Vagina (tissue), 2 donors: ENCODE data around the gene GKN1. TPM values are rescaled to one million over a fixed set of nuclear protein-coding genes. Genes with fewer than 3 reads are reported as not detected.

Source experiments
- DNase-seq, 2 donors: peaks; one replicate each; pipeline ENCODE4 v3.0.0-alpha.2; 2017; ENCODE audit errors: extremely low spot score in 2 of 2
- H3K27ac ChIP-seq: fragments of 200-600 bp; sonication (generic); one replicate; pipeline ENCODE4 v1.5.1; 2019
- H3K27me3 ChIP-seq: fragments of 200-600 bp; sonication (generic); one replicate; pipeline ENCODE4 v1.5.1; 2019
- H3K36me3 ChIP-seq, 2 donors: fragments of 200-600 bp; sonication (generic); one replicate each; pipeline ENCODE4 v1.5.1; 2017 to 2019
- H3K4me1 ChIP-seq: fragments of 200-600 bp; sonication (generic); one replicate; pipeline ENCODE4 v1.5.1; 2019
- H3K4me3 ChIP-seq, 2 donors: fragments of 200-600 bp; sonication (generic); 1 replicate in 1 of 2; 2 replicates in 1 of 2; pipeline ENCODE4 v1.5.1; 2016 to 2019
- H3K9me3 ChIP-seq: fragments of 200-600 bp; sonication (generic); one replicate; pipeline ENCODE4 v1.5.1; 2019
- CTCF ChIP-seq, 3 experiments: fragments of 450-650 bp in 2 of 3; fragments of 200-600 bp in 1 of 3; sonication (generic) in 1 of 3; IDR thresholded peaks; one replicate each; pipeline ENCODE4 v1.5.1; 2017 to 2019; ENCODE audit warnings: antibody characterized with exemption in 3 of 3, mild to moderate bottlenecking in 2 of 3, moderate library complexity in 2 of 3
- POLR2A ChIP-seq, 2 donors: fragments of 450-650 bp; IDR thresholded peaks; one replicate each; pipeline ENCODE4 v1.6.1; 2017; ENCODE audit warnings: antibody characterized with exemption in 2 of 2, mild to moderate bottlenecking in 2 of 2, moderate library complexity in 2 of 2
- POLR2AphosphoS5 ChIP-seq, 2 donors: sonication (generic); formaldehyde crosslinking; IDR thresholded peaks; one replicate each; pipeline ENCODE4 v1.9.0; 2017; ENCODE audit warnings: antibody characterized with exemption in 2 of 2, mild to moderate bottlenecking in 2 of 2, low read depth in 1 of 2; ENCODE audit not compliant: insufficient read depth in 1 of 2
- intact Hi-C: fragments of 100-400 bp; cut with DNase I; formaldehyde crosslinking; loops from one replicate; pipeline ENCODE4 v1.15.1; 2023
- total RNA-seq: library from RNA; depleted of rRNA; stranded (reverse); fragments of >200 nt; gene quantifications from one replicate; pipeline ENCODE4 v1.2.3, GENCODE V29; 2016

GKN1 gene
- total RNA-seq: not detected

GRCh38 chr2:68974251-68974650 is at the start of gene GKN1:
Gene GKN1 (plus strand): TSS chr2:68974636. CDS start chr2:68974678, 42 bp downstream.
- H3K4me1 ChIP-seq: no peaks in the 10 kb centered on the region
- intact Hi-C loops: no loop called here
- H3K27me3 ChIP-seq: no peaks in the 10 kb centered on the region
- H3K36me3 ChIP-seq: no peaks in the 10 kb centered on the region
- no peak for DNase-seq
- no peak within 1 kb of the TSS for H3K4me3 ChIP-seq
- TF ChIP-seq POLR2A (IDR thresholded peaks at IDR 0.05) (no peak), CTCF (IDR thresholded peaks at IDR 0.05) (no peak), POLR2AphosphoS5 (IDR thresholded peaks at IDR 0.05; ENCODE audit: insufficient read depth in 1 of 2, low read depth in 1 of 2) (no peak)
- H3K27ac ChIP-seq: no peak within 1 kb of the TSS
- H3K9me3 ChIP-seq: no peaks in the 10 kb centered on the region

GRCh38 chr2:68925295-68925896 is 49.0 kb upstream of the GKN1 start:
- H3K36me3 ChIP-seq: no peaks in the 10 kb centered on the region
- TF ChIP-seq POLR2AphosphoS5 (IDR thresholded peaks at IDR 0.05; ENCODE audit: insufficient read depth in 1 of 2, low read depth in 1 of 2): no peak
- TF ChIP-seq CTCF (IDR thresholded peaks at IDR 0.05): peak; percentile 71 to 83 (median 75)
- TF ChIP-seq POLR2A (IDR thresholded peaks at IDR 0.05): no peak
- H3K27me3 ChIP-seq: no peaks in the 10 kb centered on the region
- H3K4me3 ChIP-seq: no peak overlapping the region
- intact Hi-C loops: loop anchor here (10.0 kb wide), 1 partner anchor 221 kb away; no protein-coding TSS in a partner anchor
- no peaks in the 10 kb centered on the region for H3K4me1 ChIP-seq
- H3K9me3 ChIP-seq: no peaks in the 10 kb centered on the region
- no peak overlapping the region for H3K27ac ChIP-seq
- no peak for DNase-seq

- DNase-seq: peak in 1 of 2 donors; percentile 25
- no peak overlapping the region for H3K27ac ChIP-seq
- no peaks in the 10 kb centered on the region for H3K9me3 ChIP-seq
- no peak overlapping the region for H3K4me3 ChIP-seq
- no peaks in the 10 kb centered on the region for H3K27me3 ChIP-seq
- intact Hi-C loops: loop anchor here (10.0 kb wide), 1 partner anchor 222 kb away; no protein-coding TSS in a partner anchor
- no peaks in the 10 kb centered on the region for H3K36me3 ChIP-seq
- TF ChIP-seq CTCF (IDR thresholded peaks at IDR 0.05) (no peak), POLR2A (IDR thresholded peaks at IDR 0.05) (no peak), POLR2AphosphoS5 (IDR thresholded peaks at IDR 0.05; ENCODE audit: insufficient read depth in 1 of 2, low read depth in 1 of 2) (no peak)
- H3K4me1 ChIP-seq: no peaks in the 10 kb centered on the region
Measured at GRCh38 chr2:68926796-68927195, 47.6 kb upstream of the GKN1 start.

- no peak for TF ChIP-seq POLR2AphosphoS5 (IDR thresholded peaks at IDR 0.05; ENCODE audit: insufficient read depth in 1 of 2, low read depth in 1 of 2)
- no peak for TF ChIP-seq CTCF (IDR thresholded peaks at IDR 0.05)
- TF ChIP-seq POLR2A (IDR thresholded peaks at IDR 0.05): no peak
- no peaks in the 10 kb centered on the region for H3K36me3 ChIP-seq
- no peaks in the 10 kb centered on the region for H3K4me1 ChIP-seq
- intact Hi-C loops: no loop called here
- no peak overlapping the region for H3K27ac ChIP-seq
- H3K4me3 ChIP-seq: no peak overlapping the region
- no peaks in the 10 kb centered on the region for H3K9me3 ChIP-seq
- no peak for DNase-seq
- H3K27me3 ChIP-seq: no peaks in the 10 kb centered on the region
Measured at GRCh38 chr2:68931149-68931711, 43.2 kb upstream of the GKN1 start.

GRCh38 chr2:68931799-68932198 is 42.6 kb upstream of the GKN1 start:
- Histone ChIP-seq H3K36me3 (no peaks in the 10 kb centered on the region), H3K4me3 (no peak overlapping the region), H3K27ac (no peak overlapping the region), H3K9me3 (no peaks in the 10 kb centered on the region), H3K27me3 (no peaks in the 10 kb centered on the region), H3K4me1 (peaks cover 6% of the 10 kb centered on the region)
- intact Hi-C loops: no loop called here
- no peak for DNase-seq
- no peak for TF ChIP-seq POLR2AphosphoS5 (IDR thresholded peaks at IDR 0.05; ENCODE audit: insufficient read depth in 1 of 2, low read depth in 1 of 2)
- TF ChIP-seq POLR2A (IDR thresholded peaks at IDR 0.05): no peak
- no peak for TF ChIP-seq CTCF (IDR thresholded peaks at IDR 0.05)
